Measurements from ENCODE around the gene BSDC1. TPM values are rescaled to one million over a fixed set of nuclear protein-coding genes. Genes with fewer than 3 reads are reported as not detected.
A peak's percentile ranks its signal among the peaks of the same experiment; 100 is the strongest.

BSDC1 gene
- total RNA-seq, 4 donors from 2014 or later = 89.1 to 140 (median 109) TPM

DNA sequence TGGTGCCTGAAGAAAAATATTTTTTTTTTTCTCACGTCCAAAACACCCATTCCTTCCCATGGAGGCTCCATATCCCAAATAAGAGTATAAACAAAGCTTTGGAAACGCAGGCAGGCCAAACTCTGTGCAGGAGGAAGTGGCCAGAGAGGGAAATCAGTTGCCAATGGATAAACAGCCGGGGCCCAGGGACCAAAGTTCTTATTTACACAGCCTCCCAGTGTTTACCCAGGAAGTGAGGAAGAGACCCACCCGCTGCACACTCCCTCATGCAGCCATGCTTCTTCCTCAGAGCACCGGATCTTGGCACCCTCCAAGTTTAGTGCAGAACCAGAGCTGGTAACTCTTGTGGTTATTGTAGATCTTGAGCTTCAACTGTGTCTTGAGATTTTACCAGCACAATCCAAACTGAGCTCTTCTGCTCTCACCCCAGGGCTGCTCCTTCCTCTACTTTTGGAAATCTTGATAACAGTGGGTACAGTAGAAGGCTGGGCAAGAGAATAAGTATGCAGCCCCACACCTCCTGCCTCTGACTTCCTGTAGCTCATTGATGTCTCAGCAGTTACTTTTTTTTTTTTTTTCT, 72.4 kb downstream of the BSDC1 start:
- peaks cover 0 to 57% (median 4%) of the 10 kb centered on the region in 3 donors for H3K36me3 ChIP-seq
- peak; percentile 42 to 87 (median 78) for DNase-seq
- no peaks in the 10 kb centered on the region for H3K27me3 ChIP-seq
- H3K9me3 ChIP-seq = no peaks in the 10 kb centered on the region
- peaks cover 3 to 30% (median 16%) of the 10 kb centered on the region in 4 donors for H3K4me1 ChIP-seq
- peak in 1 of 2 donors; percentile 24 for TF ChIP-seq POLR2A (IDR thresholded peaks at IDR 0.05)
- TF ChIP-seq, protein P1, sequence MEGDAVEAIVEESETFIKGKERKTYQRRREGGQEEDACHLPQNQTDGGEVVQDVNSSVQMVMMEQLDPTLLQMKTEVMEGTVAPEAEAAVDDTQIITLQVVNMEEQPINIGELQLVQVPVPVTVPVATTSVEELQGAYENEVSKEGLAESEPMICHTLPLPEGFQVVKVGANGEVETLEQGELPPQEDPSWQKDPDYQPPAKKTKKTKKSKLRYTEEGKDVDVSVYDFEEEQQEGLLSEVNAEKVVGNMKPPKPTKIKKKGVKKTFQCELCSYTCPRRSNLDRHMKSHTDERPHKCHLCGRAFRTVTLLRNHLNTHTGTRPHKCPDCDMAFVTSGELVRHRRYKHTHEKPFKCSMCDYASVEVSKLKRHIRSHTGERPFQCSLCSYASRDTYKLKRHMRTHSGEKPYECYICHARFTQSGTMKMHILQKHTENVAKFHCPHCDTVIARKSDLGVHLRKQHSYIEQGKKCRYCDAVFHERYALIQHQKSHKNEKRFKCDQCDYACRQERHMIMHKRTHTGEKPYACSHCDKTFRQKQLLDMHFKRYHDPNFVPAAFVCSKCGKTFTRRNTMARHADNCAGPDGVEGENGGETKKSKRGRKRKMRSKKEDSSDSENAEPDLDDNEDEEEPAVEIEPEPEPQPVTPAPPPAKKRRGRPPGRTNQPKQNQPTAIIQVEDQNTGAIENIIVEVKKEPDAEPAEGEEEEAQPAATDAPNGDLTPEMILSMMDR (IDR thresholded peaks at IDR 0.05) = no peak
- H3K4me3 ChIP-seq = peak overlapping the region in 1 of 4 donors; percentile 6
- H3K27ac ChIP-seq = peak overlapping the region; percentile 68 to 82 (median 71)

DNA sequence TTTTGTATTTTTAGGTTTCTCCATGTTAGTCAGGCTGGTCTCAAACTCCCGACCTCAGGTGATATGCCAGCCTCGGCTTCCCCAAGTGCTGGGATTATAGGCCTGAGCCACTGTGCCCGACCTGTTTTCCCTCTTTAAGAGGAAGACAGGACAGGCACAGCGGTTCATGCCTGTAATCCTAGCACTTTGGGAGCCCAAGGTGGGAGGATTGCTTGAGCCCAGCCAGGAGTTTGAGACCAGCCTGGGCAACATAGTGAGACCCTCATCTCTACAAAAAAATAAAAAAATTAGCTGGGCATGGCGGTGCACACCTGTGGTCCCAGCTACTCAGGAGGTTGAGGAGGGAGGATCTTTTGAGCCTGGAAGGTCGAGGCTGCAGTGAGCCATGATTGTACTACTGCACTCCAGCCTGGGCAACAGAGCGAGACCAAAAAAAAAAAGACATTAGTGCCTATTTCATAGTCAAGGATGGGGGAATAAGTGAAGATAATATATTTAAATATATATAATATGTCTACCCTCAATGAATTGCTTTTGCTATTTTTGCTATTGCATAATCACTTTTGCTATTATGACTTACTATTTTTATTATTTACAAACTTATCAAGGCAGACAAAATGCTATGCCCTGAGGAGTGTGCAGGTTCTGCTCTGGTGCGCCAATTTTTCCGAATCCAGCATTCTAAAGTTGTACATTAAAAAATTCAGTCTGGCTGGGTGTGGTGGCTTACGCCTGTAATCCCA, 75.9 kb downstream of the BSDC1 start:
- no peak for DNase-seq
- H3K4me1 ChIP-seq = peaks cover 3 to 25% (median 14%) of the 10 kb centered on the region in 4 donors
- peaks cover 0 to 35% (median 0%) of the 10 kb centered on the region in 3 donors for H3K36me3 ChIP-seq
- no peak overlapping the region for H3K27ac ChIP-seq
- TF ChIP-seq POLR2A (IDR thresholded peaks at IDR 0.05) = no peak
- TF ChIP-seq, protein P1 (IDR thresholded peaks at IDR 0.05) = no peak
- no peak overlapping the region for H3K4me3 ChIP-seq
- H3K27me3 ChIP-seq = no peaks in the 10 kb centered on the region
- H3K9me3 ChIP-seq = no peaks in the 10 kb centered on the region

GRCh38 chr1:32316903-32317277, 77.4 kb downstream of the BSDC1 start:
- Histone ChIP-seq H3K4me1 (peaks cover 0 to 15% (median 9%) of the 10 kb centered on the region in 4 donors), H3K9me3 (no peaks in the 10 kb centered on the region), H3K27ac (peak overlapping the region in 1 of 4 donors; percentile 74), H3K36me3 (peaks cover 0 to 35% (median 0%) of the 10 kb centered on the region in 3 donors), H3K4me3 (peak overlapping the region in 1 of 4 donors; percentile 3), H3K27me3 (no peaks in the 10 kb centered on the region)
- no peak for TF ChIP-seq POLR2A (IDR thresholded peaks at IDR 0.05)
- TF ChIP-seq, protein P1 (IDR thresholded peaks at IDR 0.05) = no peak
- DNase-seq = no peak

Other genes starting within 250 kb of the BSDC1 start
- 10 to 100 TPM; 27.1 to 46.2 (median 31.0) TPM for gene TXLNA, start 214.8 kb downstream of the BSDC1 start, total RNA-seq
- gene CCDC28B, start 193.8 kb downstream of the BSDC1 start, total RNA-seq = 1 to 10 TPM in 2 of 4 donors, not detected in 2; 1.1 to 2.4 TPM
- 1 to 10 TPM in 3 of 4 donors, under 1 TPM in 1; 0.88 to 8.3 (median 2.6) TPM for gene IQCC, start 188.8 kb downstream of the BSDC1 start, total RNA-seq
- gene DCDC2B, start 185.4 kb downstream of the BSDC1 start, total RNA-seq = under 1 TPM in 1 of 4 donors, not detected in 3; 0.85 TPM
- gene TMEM234, start 172.1 kb downstream of the BSDC1 start, total RNA-seq = 10 to 100 TPM; 15.9 to 47.0 (median 25.4) TPM
- 100 to 1,000 TPM in 1 of 4 donors, 10 to 100 TPM in 3; 76.1 to 105 (median 84.7) TPM for gene EIF3I, start 172.0 kb downstream of the BSDC1 start, total RNA-seq
- 1 to 10 TPM in 2 of 4 donors, not detected in 2; 4.1 to 5.1 TPM for gene FAM167B, start 147.2 kb downstream of the BSDC1 start, total RNA-seq
- 10 to 100 TPM in 2 of 4 donors, 1 to 10 TPM in 2; 8.6 to 59.4 (median 12.4) TPM for gene LCK, start 143.2 kb downstream of the BSDC1 start, total RNA-seq
- 100 to 1,000 TPM in 3 of 4 donors, 10 to 100 TPM in 1; 93.0 to 147 (median 122) TPM for gene HDAC1, start 102.4 kb downstream of the BSDC1 start, total RNA-seq
- 10 to 100 TPM; 19.1 to 51.2 (median 35.9) TPM for gene MARCKSL1, start 58.2 kb downstream of the BSDC1 start, total RNA-seq
- 10 to 100 TPM; 15.7 to 44.5 (median 25.6) TPM for gene FAM229A, start 32.0 kb downstream of the BSDC1 start, total RNA-seq
- gene TSSK3, start 31.9 kb downstream of the BSDC1 start, total RNA-seq = 1 to 10 TPM in 1 of 4 donors, not detected in 3; 5.2 TPM
- under 1 TPM in 2 of 4 donors, not detected in 2; 0.13 to 0.19 TPM for gene ZBTB8B, start 70.6 kb upstream of the BSDC1 start, total RNA-seq
- gene ZBTB8A, start 145.0 kb upstream of the BSDC1 start, total RNA-seq = 1 to 10 TPM; 2.3 to 5.8 (median 4.7) TPM